CD4-positive, alpha-beta T cell (primary cell): ENCODE results near the gene FANCG. TPM values are rescaled to one million over a fixed set of nuclear protein-coding genes. Genes with fewer than 3 reads are reported as not detected.

Source experiments
- ATAC-seq: fragments of 200-7000 bp; cut with Tn5 transposase; one replicate; pipeline ENCODE4 v1.10.0; 2022; ENCODE audit warnings: mild to moderate bottlenecking; ENCODE audit not compliant: poor library complexity
- CTCF ChIA-PET: fragments of 350-600 bp; sonication (Branson Sonifier 250); formaldehyde crosslinking; loops from one replicate; lab custom pipeline; 2021; ENCODE audit warnings: antibody characterized with exemption, inconsistent platforms; lab: Charles Lee
- POLR2A ChIA-PET: fragments of 350-600 bp; sonication (Branson Sonifier 250); formaldehyde crosslinking; loops from one replicate; lab custom pipeline; 2021; ENCODE audit warnings: antibody characterized with exemption, inconsistent platforms; lab: Charles Lee
- DNase-seq, 14 experiments: peaks; one replicate each; pipeline ENCODE4 v3.0.0-alpha.2; 2013 to 2020; ENCODE audit warnings: mixed read lengths in 2 of 14
- H3K27ac ChIP-seq, 2 donors: one replicate each; pipeline versions ENCODE4 v1.5.1 to v1.7.0; 2013; ENCODE audit warnings: low read length in 2 of 2, low read depth in 1 of 2, mild to moderate bottlenecking in 1 of 2
- H3K27me3 ChIP-seq, 2 experiments: 1 replicate in 1 of 2; 2 replicates in 1 of 2; pipeline versions ENCODE4 v1.6.1 to v1.7.0; 2013; ENCODE audit warnings: low read length in 2 of 2, control low read depth in 1 of 2, mild to moderate bottlenecking in 1 of 2, moderate library complexity in 1 of 2; ENCODE audit not compliant: insufficient read depth in 2 of 2, control insufficient read depth in 1 of 2
- H3K36me3 ChIP-seq: one replicate; pipeline ENCODE4 v1.6.1; 2013; ENCODE audit warnings: low read length, control low read depth; ENCODE audit not compliant: insufficient read depth
- H3K4me1 ChIP-seq: one replicate; pipeline ENCODE4 v1.6.1; 2013; ENCODE audit warnings: low read length, control low read depth; ENCODE audit not compliant: insufficient read depth
- H3K4me3 ChIP-seq: one replicate; pipeline ENCODE4 v1.5.1; 2013; ENCODE audit warnings: mild to moderate bottlenecking, low read length, moderate library complexity
- H3K9me3 ChIP-seq, 2 experiments: 1 replicate in 1 of 2; 2 replicates in 1 of 2; pipeline versions ENCODE4 v1.6.1 to v1.7.0; 2013; ENCODE audit warnings: low read length in 2 of 2, mild to moderate bottlenecking in 2 of 2, control low read depth in 1 of 2, moderate library complexity in 1 of 2; ENCODE audit not compliant: control insufficient read depth in 1 of 2, insufficient read depth in 1 of 2
- H3K27ac Mint-ChIP-seq: one replicate; pipeline ENCODE4 v1.8.0; 2020; ENCODE audit warnings: mixed read lengths
- H3K27me3 Mint-ChIP-seq: one replicate; pipeline ENCODE4 v1.8.0; 2021; ENCODE audit warnings: mixed read lengths
- H3K36me3 Mint-ChIP-seq: one replicate; pipeline ENCODE4 v1.8.0; 2021; ENCODE audit warnings: low read depth, mixed read lengths
- H3K4me1 Mint-ChIP-seq: one replicate; pipeline ENCODE4 v1.8.0; 2021; ENCODE audit warnings: low read depth, mixed read lengths
- H3K4me3 Mint-ChIP-seq: one replicate; pipeline ENCODE4 v1.8.0; 2020; ENCODE audit warnings: mild to moderate bottlenecking, mixed read lengths
- H3K9me3 Mint-ChIP-seq: one replicate; pipeline ENCODE4 v1.8.0; 2020; ENCODE audit warnings: mixed read lengths
- CTCF ChIP-seq: fragments of 200-600 bp; IDR thresholded peaks from one replicate; pipeline ENCODE4 v1.8.0; 2022; ENCODE audit warnings: antibody characterized with exemption, mild to moderate bottlenecking
- intact Hi-C, 2 experiments: fragments of 100-400 bp; cut with DNase I in 1 of 2; cut with micrococcal nuclease in 1 of 2; formaldehyde crosslinking; loops; one replicate each; pipeline versions ENCODE4 v1.15.1 to v1.9.0; 2023 to 2025; cut with DNase I, micrococcal nuclease
- total RNA-seq, 174 experiments: library from RNA in 2 of 174; stranded (reverse) in 2 of 174; gene quantifications; one replicate each; pipeline ENCODE4 v1.2.3 and lab custom pipeline; 2021 to 2026

The FANCG gene
- total RNA-seq, 2 experiments from 2014 or later, result 21.7 to 24.6 TPM

GRCh38 chr9:35105126-35105525 lies 25.4 kb upstream of the FANCG start:
- Mint-ChIP-seq H3K27me3 (no peaks in the 10 kb centered on the region), H3K9me3 (no peaks in the 10 kb centered on the region), H3K4me3 (no peak overlapping the region), H3K27ac (no peak overlapping the region), H3K4me1 (peaks cover 37% of the 10 kb centered on the region), H3K36me3 (peaks cover 64% of the 10 kb centered on the region)
- H3K36me3 ChIP-seq, result peaks cover 54% of the 10 kb centered on the region
- no peak overlapping the region for H3K27ac ChIP-seq
- ChIA-PET POLR2A (interaction anchor here (1.0 to 3.7 kb wide), 2 partner anchors 8 to 9 kb away, joined by 3 to 46 read pairs; partner anchors contain the start of genes ATOSB and PIGO), CTCF (no interaction called here)
- no peak overlapping the region for H3K4me3 ChIP-seq
- DNase-seq (no peak), ATAC-seq (no peak)
- no peaks in the 10 kb centered on the region for H3K9me3 ChIP-seq
- H3K27me3 ChIP-seq, result no peaks in the 10 kb centered on the region
- intact Hi-C loops, result loop anchor here in 1 of 2 experiments (10.0 kb wide), 1 partner anchor 1660 kb away; no protein-coding TSS in a partner anchor
- H3K4me1 ChIP-seq, result peaks cover 29% of the 10 kb centered on the region
- no peak for TF ChIP-seq CTCF

- ATAC-seq (no peak), DNase-seq (no peak)
- Histone ChIP-seq H3K4me1 (peaks cover 28% of the 10 kb centered on the region), H3K9me3 (no peaks in the 10 kb centered on the region), H3K36me3 (peaks cover 59% of the 10 kb centered on the region), H3K4me3 (no peak overlapping the region), H3K27me3 (no peaks in the 10 kb centered on the region), H3K27ac (no peak overlapping the region)
- ChIA-PET CTCF (interaction anchor here (2.9 kb wide), 1 partner anchor 11 kb away, joined by 28 read pairs; the partner anchor contains the start of gene ATOSB), POLR2A (interaction anchor here (1.0 to 3.8 kb wide), 3 partner anchors 8 to 33 kb away, joined by 3 to 50 read pairs (median 46); partner anchors contain the start of genes ATOSB, PIGO and VCP)
- Mint-ChIP-seq H3K36me3 (peaks cover 69% of the 10 kb centered on the region), H3K27ac (peak overlapping the region; percentile 20), H3K27me3 (no peaks in the 10 kb centered on the region), H3K9me3 (no peaks in the 10 kb centered on the region), H3K4me1 (peaks cover 34% of the 10 kb centered on the region), H3K4me3 (no peak overlapping the region)
- intact Hi-C loops, result loop anchor here in 1 of 2 experiments (5.0 to 10.0 kb wide), 3 partner anchors 437 to 1660 kb away; partner anchors contain the start of genes CREB3 and TLN1
- no peak for TF ChIP-seq CTCF
These were observed 24.8 kb upstream of the FANCG start for GRCh38 chr9:35104586-35104985.

- ChIA-PET POLR2A (interaction anchor here (0.6 to 3.8 kb wide), 8 partner anchors 9 to 1055 kb away, joined by 3 to 50 read pairs (median 5); partner anchors contain the start of genes ATOSB, FANCG, UBAP2 and VCP), CTCF (interaction anchor here (0.9 to 2.9 kb wide), 6 partner anchors 8 to 204 kb away, joined by 3 to 28 read pairs (median 4); partner anchors contain the start of genes ATOSB and FANCG)
- H3K27ac Mint-ChIP-seq, result peak overlapping the region; percentile 89
- no peak for ATAC-seq
- peaks cover 63% of the 10 kb centered on the region for H3K36me3 Mint-ChIP-seq
- Histone ChIP-seq H3K4me1 (peaks cover 28% of the 10 kb centered on the region), H3K27me3 (no peaks in the 10 kb centered on the region), H3K36me3 (peaks cover 63% of the 10 kb centered on the region), H3K27ac (peak overlapping the region; percentile 77 to 94), H3K4me3 (peak overlapping the region; percentile 99), H3K9me3 (no peaks in the 10 kb centered on the region)
- peaks cover 36% of the 10 kb centered on the region for H3K4me1 Mint-ChIP-seq
- H3K27me3 Mint-ChIP-seq, result no peaks in the 10 kb centered on the region
- DNase-seq, result no peak
- no peak for TF ChIP-seq CTCF
- H3K4me3 Mint-ChIP-seq, result peak overlapping the region; percentile 92
- intact Hi-C loops, result loop anchor here (1.0 to 10.0 kb wide), 6 partner anchors 8 to 1661 kb away; partner anchors contain the start of genes ATOSB (in 1 of the 2), CREB3 (in 1 of the 2) and TLN1 (in 1 of the 2)
- no peaks in the 10 kb centered on the region for H3K9me3 Mint-ChIP-seq
These were observed 24.0 kb upstream of the FANCG start for GRCh38 chr9:35103660-35104191.
